RKO (cell line): ENCODE results near the gene MOCOS.
"Not testable (repeated sequence)": the region's sequence is repeated elsewhere in the genome, so short reads cannot be mapped to it uniquely, and the experiment has no call there.

Experiments used
- DNase-seq: peaks from one replicate; pipeline ENCODE4 v3.0.0-alpha.2; 2016; ENCODE audit warnings: low spot score

Gene MOCOS

GRCh38 chr18:36201765-36202164 is 14.5 kb downstream of the MOCOS start:
- no peak for DNase-seq

GRCh38 chr18:36203360-36203895 is 16.1 kb downstream of the MOCOS start:
- no peak for DNase-seq

GRCh38 chr18:36205166-36205565 is 17.9 kb downstream of the MOCOS start:
- no peak for DNase-seq

DNA sequence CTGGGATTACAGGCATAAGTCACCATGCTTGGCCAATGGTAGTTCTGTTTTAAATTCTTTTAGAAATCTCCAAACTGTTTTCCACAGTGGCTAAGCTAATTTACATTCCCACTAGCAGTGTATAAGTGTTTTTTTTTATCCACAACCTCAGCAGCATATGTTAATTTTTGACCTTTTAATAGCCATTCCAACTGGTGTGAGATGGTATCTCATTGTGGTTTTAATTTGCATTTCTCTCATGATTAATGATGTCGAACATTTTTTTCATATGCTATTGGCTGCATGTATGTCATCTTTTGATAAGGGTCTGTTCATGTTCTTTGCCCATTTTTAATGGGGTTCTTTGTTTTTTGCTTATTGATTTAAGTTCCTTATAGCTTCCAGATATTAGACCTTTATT is 20.0 kb downstream of the MOCOS start:
- DNase-seq, result no peak

GRCh38 chr18:36207969-36208368 is 20.7 kb downstream of the MOCOS start:
- not testable (repeated sequence) for DNase-seq

DNA sequence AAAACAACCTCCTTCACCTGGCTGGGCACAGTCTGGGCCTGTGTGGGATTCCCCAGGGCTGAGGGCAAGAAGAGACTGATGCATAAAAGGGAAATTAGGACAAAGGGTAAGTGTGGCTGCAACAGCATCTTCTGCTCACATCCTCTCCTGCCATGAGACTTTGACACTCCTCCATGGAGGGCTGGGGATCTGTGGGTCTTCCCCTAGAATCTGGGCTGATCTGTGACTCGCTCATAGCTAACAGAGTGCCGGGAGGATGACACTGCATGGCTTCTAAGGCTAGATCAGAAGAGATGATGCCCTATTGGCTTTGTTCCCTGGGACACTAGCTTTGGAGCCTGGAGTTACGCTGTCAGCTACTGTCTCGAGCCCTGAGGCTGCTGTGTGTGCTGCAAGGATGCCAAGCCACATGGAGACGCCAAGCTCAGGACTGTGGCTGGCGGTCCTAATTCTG is 24.3 kb downstream of the MOCOS start:
- no peak for DNase-seq

- DNase-seq, result no peak
Measured at GRCh38 chr18:36212301-36213171, 25.2 kb downstream of the MOCOS start.

DNA sequence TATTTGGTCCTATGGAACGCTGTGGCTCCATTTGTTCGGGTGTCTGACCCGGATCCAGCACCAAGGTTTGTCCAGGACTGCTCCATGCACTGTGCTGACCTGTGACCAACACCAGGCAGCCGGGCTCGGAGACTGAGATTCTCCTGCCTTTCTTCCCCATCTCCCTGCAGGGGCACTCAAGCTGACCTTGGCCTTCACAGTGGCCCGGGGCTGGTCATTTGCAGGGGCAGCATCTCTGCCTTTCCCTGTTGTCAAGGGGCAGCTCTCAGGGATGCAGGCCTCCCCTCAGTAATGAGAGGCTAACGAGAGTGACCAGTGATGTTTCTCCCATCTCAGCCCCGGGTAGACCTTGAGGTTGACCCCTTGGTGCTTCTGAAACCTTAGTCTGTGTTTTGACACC is 27.5 kb downstream of the MOCOS start:
- no peak for DNase-seq

GRCh38 chr18:36215577-36215976 is 28.3 kb downstream of the MOCOS start:
- no peak for DNase-seq

- no peak for DNase-seq
Measured at GRCh38 chr18:36217348-36217747, 30.1 kb downstream of the MOCOS start.

DNA sequence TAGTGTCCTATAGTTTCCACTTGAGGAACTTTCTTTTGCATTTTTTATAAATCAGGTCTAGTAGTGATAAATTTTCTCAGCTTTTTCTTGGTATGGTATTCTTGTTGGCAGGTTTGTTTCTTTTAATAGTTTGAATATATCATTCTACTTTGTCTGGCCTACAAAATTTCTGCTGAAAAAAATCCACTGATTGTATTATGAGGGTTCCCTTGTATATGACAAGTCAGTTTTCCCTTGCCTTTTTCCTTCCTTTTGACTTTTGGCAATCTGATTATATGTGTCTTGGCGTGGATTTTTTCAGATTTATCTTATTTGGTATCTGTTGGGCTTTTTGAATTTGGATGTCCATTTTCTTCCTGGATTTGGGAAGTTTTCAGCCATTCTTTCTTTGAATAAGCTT is 41.9 kb downstream of the MOCOS start:
- DNase-seq, result no peak

DNA sequence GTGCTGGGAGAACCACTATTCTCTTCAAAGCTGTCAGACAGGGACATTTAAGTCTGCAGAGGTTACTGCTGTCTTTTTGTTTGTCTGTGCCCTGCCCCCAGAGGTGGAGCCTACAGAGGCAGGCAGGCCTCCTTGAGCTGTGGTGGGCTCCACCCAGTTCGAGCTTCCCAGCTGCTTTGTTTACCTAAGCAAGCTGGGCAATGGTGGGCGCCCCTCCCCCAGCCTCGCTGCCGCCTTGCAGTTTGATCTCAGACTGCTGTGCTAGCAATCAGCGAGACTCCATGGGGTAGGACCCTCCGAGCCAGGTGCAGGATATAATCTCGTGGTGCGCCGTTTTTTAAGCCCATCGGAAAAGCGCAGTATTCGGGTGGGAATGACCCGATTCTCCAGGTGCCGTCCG is 53.2 kb downstream of the MOCOS start:
- DNase-seq, result not testable (repeated sequence)

DNA sequence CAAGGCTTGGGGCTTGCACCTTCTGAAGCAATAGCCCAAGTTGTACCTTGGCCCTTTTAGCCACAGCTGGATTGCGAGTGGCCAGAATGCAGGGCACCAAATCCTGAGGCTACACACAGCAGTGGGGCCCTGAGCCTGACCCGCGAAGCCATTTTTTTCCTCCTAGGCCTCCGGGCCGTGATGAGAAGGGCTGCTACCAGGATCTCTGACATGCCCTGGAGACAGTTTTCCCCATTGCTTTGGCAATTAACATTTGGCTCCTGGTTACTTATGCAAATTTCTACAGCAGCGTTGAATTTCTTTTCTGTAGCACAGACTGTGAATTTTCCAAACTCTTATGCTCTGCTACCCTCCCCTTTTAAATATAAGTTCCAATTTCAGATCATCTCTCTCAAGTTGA is 54.5 kb downstream of the MOCOS start:
- no peak for DNase-seq

GRCh38 chr18:36247036-36247435 is 59.7 kb downstream of the MOCOS start:
- DNase-seq, result no peak

DNA sequence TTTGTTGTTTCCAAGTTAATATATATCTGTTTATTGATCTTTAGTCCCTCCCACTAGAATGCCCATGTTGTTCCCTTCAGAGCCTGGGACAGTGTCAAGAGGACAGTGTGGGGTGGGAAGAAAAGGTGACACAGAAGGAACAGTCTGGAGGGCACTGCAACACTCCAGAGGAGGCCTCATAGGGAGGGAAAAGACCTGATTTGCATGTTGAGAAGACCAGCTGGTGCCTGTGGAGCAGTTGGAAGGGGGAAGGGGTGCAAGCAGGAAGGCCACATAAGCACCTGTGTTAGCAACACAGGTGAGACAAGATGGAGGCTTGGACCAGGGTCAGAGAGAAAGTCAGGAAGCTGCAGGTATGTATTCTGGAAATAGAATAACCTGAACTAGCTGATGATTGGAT is 62.1 kb downstream of the MOCOS start:
- no peak for DNase-seq

GRCh38 chr18:36250827-36251226 is 63.5 kb downstream of the MOCOS start:
- no peak for DNase-seq

- DNase-seq, result no peak
Measured at GRCh38 chr18:36255072-36255698, 67.9 kb downstream of the MOCOS start.

- DNase-seq, result no peak
Measured at GRCh38 chr18:36256094-36256493, 68.8 kb downstream of the MOCOS start.

GRCh38 chr18:36262971-36263370 is 75.7 kb downstream of the MOCOS start:
- no peak for DNase-seq

DNA sequence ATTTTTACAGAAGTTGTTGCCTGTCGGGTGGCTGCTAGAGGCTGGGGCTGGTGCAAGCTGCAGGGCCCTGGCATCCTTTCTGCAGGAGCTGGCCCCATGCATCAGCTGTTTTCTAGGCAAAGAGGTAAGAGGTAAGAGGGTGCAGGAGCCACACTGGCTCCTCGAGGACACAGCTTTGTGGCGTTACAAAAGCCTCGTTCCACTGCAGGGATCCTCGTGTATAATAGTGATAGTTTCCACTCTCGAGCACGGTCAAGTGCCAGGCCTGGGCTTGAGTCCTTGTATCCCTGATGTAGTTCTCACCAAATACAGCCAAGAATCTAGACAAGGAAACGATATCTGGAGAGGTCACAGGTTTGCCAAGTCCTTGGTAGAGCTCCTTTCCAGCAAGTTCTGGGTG is 77.0 kb downstream of the MOCOS start:
- DNase-seq, result no peak

- DNase-seq, result no peak
Measured at GRCh38 chr18:36265015-36265414, 77.7 kb downstream of the MOCOS start.

GRCh38 chr18:36269157-36269556 is 81.9 kb downstream of the MOCOS start:
- no peak for DNase-seq

DNA sequence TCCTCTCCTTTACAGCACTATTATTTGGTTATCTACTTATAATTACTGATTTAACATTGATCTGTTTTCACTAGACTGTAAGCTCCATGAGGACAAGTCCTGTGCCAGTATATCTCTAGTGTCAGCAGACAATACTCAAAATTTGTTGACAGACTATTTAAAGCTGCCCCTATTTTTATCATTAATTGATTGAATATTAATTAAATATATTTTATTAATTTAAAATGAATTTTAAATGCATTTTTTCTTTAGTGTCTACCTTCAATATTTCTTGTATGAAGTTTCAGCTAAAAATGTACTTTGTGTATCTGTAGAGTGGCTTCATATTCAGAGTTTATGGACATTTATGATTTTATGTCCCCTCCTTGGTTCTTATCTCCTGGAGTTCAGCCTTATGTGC is 83.9 kb downstream of the MOCOS start:
- DNase-seq, result no peak
